ENCODE results near the gene DERA. TPM values are rescaled to one million over a fixed set of nuclear protein-coding genes. Genes with fewer than 3 reads are reported as not detected.
"Not testable (repeated sequence)": the region's sequence is repeated elsewhere in the genome, so short reads cannot be mapped to it uniquely, and the experiment has no call there.

Gene DERA
- total RNA-seq, 1 donor from 2014 or later = 21.4 TPM

DNA sequence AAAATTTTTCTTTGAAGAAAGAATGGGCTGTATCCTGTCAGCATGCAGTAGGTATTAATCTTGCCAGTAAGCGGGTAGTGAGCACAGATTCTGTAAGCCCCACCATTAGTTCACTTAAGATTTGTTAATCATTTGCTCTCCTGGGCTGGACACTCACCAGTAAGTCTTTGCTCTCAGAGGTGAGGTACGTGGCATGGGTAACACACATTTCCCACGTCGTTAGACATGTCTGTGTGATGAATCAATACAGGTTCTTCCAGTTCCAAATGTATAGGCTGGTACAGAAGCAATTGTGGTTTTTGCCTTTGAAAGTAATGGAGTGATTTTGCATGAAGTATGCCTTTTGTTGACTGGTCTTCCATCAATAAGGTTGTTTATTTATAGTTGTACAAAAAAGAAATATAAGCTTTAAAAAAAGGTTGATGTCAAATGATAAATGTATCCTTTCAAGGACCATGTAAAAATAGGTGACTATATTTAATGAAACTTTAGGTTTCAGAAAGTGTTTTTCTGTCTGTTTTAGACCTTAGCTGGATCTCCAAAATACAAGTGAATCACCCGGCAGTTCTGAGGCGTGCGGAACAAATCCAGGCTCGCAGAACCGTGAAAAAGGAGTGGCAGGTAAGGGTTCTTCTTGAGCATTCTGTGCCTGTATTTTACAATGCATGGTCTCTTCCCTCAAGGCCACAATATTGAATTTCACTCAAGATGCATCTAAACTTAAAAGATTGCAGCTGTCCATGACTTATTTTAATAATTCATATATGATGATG, 45.5 kb downstream of the DERA start:
- H3K27ac ChIP-seq = no peak overlapping the region
- H3K27me3 ChIP-seq = no peaks in the 10 kb centered on the region
- TF ChIP-seq, protein P1, sequence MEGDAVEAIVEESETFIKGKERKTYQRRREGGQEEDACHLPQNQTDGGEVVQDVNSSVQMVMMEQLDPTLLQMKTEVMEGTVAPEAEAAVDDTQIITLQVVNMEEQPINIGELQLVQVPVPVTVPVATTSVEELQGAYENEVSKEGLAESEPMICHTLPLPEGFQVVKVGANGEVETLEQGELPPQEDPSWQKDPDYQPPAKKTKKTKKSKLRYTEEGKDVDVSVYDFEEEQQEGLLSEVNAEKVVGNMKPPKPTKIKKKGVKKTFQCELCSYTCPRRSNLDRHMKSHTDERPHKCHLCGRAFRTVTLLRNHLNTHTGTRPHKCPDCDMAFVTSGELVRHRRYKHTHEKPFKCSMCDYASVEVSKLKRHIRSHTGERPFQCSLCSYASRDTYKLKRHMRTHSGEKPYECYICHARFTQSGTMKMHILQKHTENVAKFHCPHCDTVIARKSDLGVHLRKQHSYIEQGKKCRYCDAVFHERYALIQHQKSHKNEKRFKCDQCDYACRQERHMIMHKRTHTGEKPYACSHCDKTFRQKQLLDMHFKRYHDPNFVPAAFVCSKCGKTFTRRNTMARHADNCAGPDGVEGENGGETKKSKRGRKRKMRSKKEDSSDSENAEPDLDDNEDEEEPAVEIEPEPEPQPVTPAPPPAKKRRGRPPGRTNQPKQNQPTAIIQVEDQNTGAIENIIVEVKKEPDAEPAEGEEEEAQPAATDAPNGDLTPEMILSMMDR (IDR thresholded peaks at IDR 0.05) = no peak
- peak in 1 of 2 donors; percentile 71 for TF ChIP-seq POLR2AphosphoS5 (IDR thresholded peaks at IDR 0.05; ENCODE audit: insufficient read depth in 1 of 2, low read depth in 1 of 2)
- H3K4me3 ChIP-seq = no peak overlapping the region
- intact Hi-C loops (cut with DNase I) = no loop called here
- DNase-seq (ENCODE audit: extremely low spot score in 2 of 2) = no peak
- H3K36me3 ChIP-seq = peaks cover 0 to 11% of the 10 kb centered on the region in 2 donors
- H3K9me3 ChIP-seq = no peaks in the 10 kb centered on the region
- H3K4me1 ChIP-seq = no peaks in the 10 kb centered on the region

DNA sequence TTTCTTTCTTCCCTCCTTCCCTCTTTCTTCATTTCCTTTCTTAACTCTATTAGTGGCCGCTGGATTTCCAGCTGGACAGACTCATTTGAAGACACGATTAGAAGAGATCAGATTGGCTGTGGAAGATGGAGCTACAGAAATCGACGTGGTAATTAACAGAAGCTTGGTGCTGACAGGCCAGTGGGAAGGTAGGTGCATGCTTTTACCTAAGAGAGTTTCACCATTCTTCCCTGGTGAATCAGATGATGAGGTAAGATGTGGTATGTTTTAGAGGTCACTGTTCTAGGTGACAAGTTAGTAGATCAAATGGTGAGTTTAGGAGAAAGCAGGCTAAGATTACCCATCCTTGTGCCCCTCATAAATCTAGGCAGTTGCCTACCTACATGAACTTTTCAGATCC, 51.6 kb downstream of the DERA start:
- Histone ChIP-seq H3K4me1 (no peaks in the 10 kb centered on the region), H3K36me3 (peaks cover 0 to 20% of the 10 kb centered on the region in 2 donors), H3K27ac (no peak overlapping the region), H3K27me3 (no peaks in the 10 kb centered on the region), H3K9me3 (no peaks in the 10 kb centered on the region), H3K4me3 (no peak overlapping the region)
- intact Hi-C loops (cut with DNase I) = no loop called here
- no peak for DNase-seq (ENCODE audit: extremely low spot score in 2 of 2)
- TF ChIP-seq, protein P1 (IDR thresholded peaks at IDR 0.05) = no peak
- TF ChIP-seq POLR2A (IDR thresholded peaks at IDR 0.05) (no peak), POLR2AphosphoS5 (IDR thresholded peaks at IDR 0.05; ENCODE audit: insufficient read depth in 1 of 2, low read depth in 1 of 2) (no peak)

DNA sequence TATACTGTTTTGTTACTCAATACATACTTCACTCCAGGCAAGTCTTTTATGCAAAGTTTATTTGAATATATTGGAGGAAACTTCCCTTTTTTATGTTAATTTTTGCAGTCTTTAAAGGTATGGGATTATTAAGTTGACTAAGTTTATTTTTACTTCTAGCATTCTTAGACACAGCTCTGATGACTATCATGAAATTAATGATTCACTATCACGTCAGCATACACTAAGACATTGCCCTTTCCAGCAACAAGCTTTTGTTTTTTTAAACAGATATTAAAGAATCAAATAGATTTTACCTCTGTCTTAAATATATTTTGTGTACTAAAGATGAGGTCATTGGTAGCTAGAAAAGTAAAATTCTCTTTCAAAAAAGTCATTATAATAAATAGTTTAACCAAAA, 52.1 kb downstream of the DERA start:
- Histone ChIP-seq H3K27ac (no peak overlapping the region), H3K27me3 (no peaks in the 10 kb centered on the region), H3K4me3 (no peak overlapping the region), H3K4me1 (no peaks in the 10 kb centered on the region), H3K36me3 (peaks cover 0 to 20% of the 10 kb centered on the region in 2 donors), H3K9me3 (no peaks in the 10 kb centered on the region)
- TF ChIP-seq POLR2A (IDR thresholded peaks at IDR 0.05) = no peak
- TF ChIP-seq, protein P1 (IDR thresholded peaks at IDR 0.05) = no peak
- no peak for TF ChIP-seq POLR2AphosphoS5 (IDR thresholded peaks at IDR 0.05; ENCODE audit: insufficient read depth in 1 of 2, low read depth in 1 of 2)
- DNase-seq (ENCODE audit: extremely low spot score in 2 of 2) = no peak
- intact Hi-C loops (cut with DNase I) = no loop called here

DNA sequence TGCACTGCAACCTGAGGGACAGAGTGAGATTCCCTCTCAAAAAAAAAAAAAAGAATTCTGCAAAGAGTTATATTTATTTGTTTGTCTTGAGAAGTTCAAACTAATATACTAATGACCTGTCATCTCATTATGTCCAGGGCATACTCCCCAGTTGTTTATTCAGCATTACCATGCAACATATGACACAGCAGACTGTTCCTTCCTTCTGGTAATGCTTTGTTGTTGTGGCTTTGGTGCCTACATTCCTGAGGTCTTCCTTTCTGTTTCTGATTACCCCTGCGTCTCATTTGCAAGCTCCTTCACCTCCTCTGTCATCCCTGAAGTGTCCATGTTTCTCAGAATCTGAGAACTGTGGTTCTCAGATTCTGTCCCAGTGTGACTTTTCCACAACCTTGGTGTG, 55.3 kb downstream of the DERA start:
- Histone ChIP-seq H3K36me3 (peaks cover 0 to 17% of the 10 kb centered on the region in 2 donors), H3K4me1 (no peaks in the 10 kb centered on the region), H3K27ac (no peak overlapping the region), H3K4me3 (no peak overlapping the region), H3K9me3 (no peaks in the 10 kb centered on the region), H3K27me3 (no peaks in the 10 kb centered on the region)
- no peak for DNase-seq (ENCODE audit: extremely low spot score in 2 of 2)
- TF ChIP-seq, protein P1 (IDR thresholded peaks at IDR 0.05) = no peak
- TF ChIP-seq POLR2A (IDR thresholded peaks at IDR 0.05) (no peak), POLR2AphosphoS5 (IDR thresholded peaks at IDR 0.05; ENCODE audit: insufficient read depth in 1 of 2, low read depth in 1 of 2) (no peak)
- intact Hi-C loops (cut with DNase I) = no loop called here

DNA sequence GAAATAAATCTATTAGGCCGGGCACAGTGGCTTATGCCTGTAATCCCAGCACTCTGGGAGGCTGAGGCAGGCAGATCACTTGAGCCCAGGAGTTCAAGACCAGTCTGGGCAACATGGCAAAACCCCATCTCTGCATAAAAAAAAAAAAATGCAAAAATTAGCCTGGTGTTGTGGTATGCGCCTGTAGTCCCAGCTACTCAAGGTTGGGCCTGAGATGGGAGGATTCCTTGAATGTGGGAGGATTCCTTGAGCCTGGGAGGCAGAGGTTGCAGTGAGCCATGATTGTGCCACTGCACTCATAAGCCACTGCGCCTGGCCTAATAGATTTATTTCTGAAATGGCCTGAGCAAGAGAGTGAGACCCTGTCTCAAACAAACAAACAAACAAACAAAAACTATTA, 55.9 kb downstream of the DERA start:
- H3K27me3 ChIP-seq; H3K4me3 ChIP-seq; DNase-seq (ENCODE audit: extremely low spot score in 2 of 2); H3K27ac ChIP-seq; intact Hi-C loops (cut with DNase I); H3K9me3 ChIP-seq; H3K4me1 ChIP-seq: not testable (repeated sequence)
- peaks cover 0 to 12% of the 10 kb centered on the region in 2 donors for H3K36me3 ChIP-seq

Measured in vagina (tissue), 2 donors.